OCI-LY7 (cell line): ENCODE data around the gene SYK.

Experiments
- CTCF ChIP-seq: fragments of 200-600 bp; sonication (generic); conservative IDR thresholded peaks from 2 replicates; pipeline ENCODE4 v1.5.1; 2014; ENCODE audit warnings: mild to moderate bottlenecking, antibody characterized with exemption, low read length, moderate library complexity, mixed read lengths
- EZH2phosphoT487 ChIP-seq: fragments of 200-600 bp; sonication (generic); IDR thresholded peaks from 2 replicates; pipeline ENCODE4 v1.6.1; 2018; ENCODE audit warnings: low read depth, borderline replicate concordance, mild to moderate bottlenecking, mixed run types, antibody characterized with exemption, low read length, moderate library complexity, mixed read lengths

GRCh38 chr9:90888941-90889340 lies 87.3 kb downstream of the SYK start:
- TF ChIP-seq CTCF (no peak), EZH2phosphoT487 (no peak)
